ENCODE results near the gene MSX1.
A peak's percentile ranks its signal among the peaks of the same experiment; 100 is the strongest.
"Not testable (repeated sequence)": the region's sequence is repeated elsewhere in the genome, so short reads cannot be mapped to it uniquely, and the experiment has no call there.

Gene MSX1

GRCh38 chr4:4859325-4859798 is at the start of gene MSX1:
MSX1 (plus strand) TSS chr4:4859665; CDS start chr4:4859900, 235 bp downstream.
- DNase-seq = peak; percentile 65

GRCh38 chr4:4810092-4810774 is 49.2 kb upstream of the MSX1 start:
- no peak for DNase-seq

GRCh38 chr4:4810778-4811177 is 48.7 kb upstream of the MSX1 start:
- DNase-seq = no peak

- DNase-seq = no peak
Measured at GRCh38 chr4:4812145-4812794, 47.2 kb upstream of the MSX1 start.

- DNase-seq = no peak
Measured at GRCh38 chr4:4818415-4819212, 40.9 kb upstream of the MSX1 start.

GRCh38 chr4:4819213-4819606 is 40.3 kb upstream of the MSX1 start:
- DNase-seq = no peak

- no peak for DNase-seq
Measured at GRCh38 chr4:4820261-4820660, 39.2 kb upstream of the MSX1 start.

- no peak for DNase-seq
Measured at GRCh38 chr4:4820739-4821138, 38.7 kb upstream of the MSX1 start.

GRCh38 chr4:4821577-4821976 is 37.9 kb upstream of the MSX1 start:
- DNase-seq = no peak

GRCh38 chr4:4822286-4822685 is 37.2 kb upstream of the MSX1 start:
- not testable (repeated sequence) for DNase-seq

GRCh38 chr4:4823621-4824162 is 35.8 kb upstream of the MSX1 start:
- no peak for DNase-seq

- no peak for DNase-seq
Measured at GRCh38 chr4:4824232-4824631, 35.2 kb upstream of the MSX1 start.

- no peak for DNase-seq
Measured at GRCh38 chr4:4825431-4825830, 34.0 kb upstream of the MSX1 start.

GRCh38 chr4:4829837-4830236 is 29.6 kb upstream of the MSX1 start:
- no peak for DNase-seq

- DNase-seq = no peak
Measured at GRCh38 chr4:4831266-4831665, 28.2 kb upstream of the MSX1 start.

- no peak for DNase-seq
Measured at GRCh38 chr4:4831825-4832224, 27.6 kb upstream of the MSX1 start.

- no peak for DNase-seq
Measured at GRCh38 chr4:4836044-4836443, 23.4 kb upstream of the MSX1 start.

- DNase-seq = no peak
Measured at GRCh38 chr4:4837316-4837715, 22.1 kb upstream of the MSX1 start.

GRCh38 chr4:4838051-4838935 is 21.2 kb upstream of the MSX1 start:
- DNase-seq = no peak

GRCh38 chr4:4838936-4839810 is 20.3 kb upstream of the MSX1 start:
- no peak for DNase-seq

GRCh38 chr4:4840351-4840750 is 19.1 kb upstream of the MSX1 start:
- no peak for DNase-seq
